WTC11 (cell line): Measurements from ENCODE around the gene ICOS.

Source experiments
- ATF3 ChIP-seq: sonication (generic); formaldehyde crosslinking; conservative IDR thresholded peaks from 2 replicates; pipeline ENCODE4 v1.8.1; 2022; ENCODE audit warnings: mild to moderate bottlenecking, missing genetic modification reagents
- CREB1 ChIP-seq: sonication (generic); formaldehyde crosslinking; IDR thresholded peaks from 2 replicates; pipeline ENCODE4 v1.8.0; 2023; ENCODE audit warnings: mild to moderate bottlenecking, missing genetic modification reagents
- CREM ChIP-seq: sonication (generic); formaldehyde crosslinking; IDR thresholded peaks from 2 replicates; pipeline ENCODE4 v1.8.1; 2022; ENCODE audit warnings: mild to moderate bottlenecking, missing genetic modification reagents, moderate library complexity
- CTCF ChIP-seq: fragments of 200-600 bp; IDR thresholded peaks from 2 replicates; pipeline ENCODE4 v1.8.0; 2022; ENCODE audit warnings: antibody characterized with exemption
- MAX ChIP-seq: sonication (generic); formaldehyde crosslinking; IDR thresholded peaks from 2 replicates; pipeline ENCODE4 v1.8.0; 2022; ENCODE audit warnings: mild to moderate bottlenecking, missing genetic modification reagents
- NR1H2 ChIP-seq: sonication (generic); formaldehyde crosslinking; IDR thresholded peaks from 2 replicates; pipeline ENCODE4 v1.9.0; 2021; ENCODE audit warnings: mild to moderate bottlenecking, moderate library complexity, missing genetic modification reagents
- SMAD3 ChIP-seq: sonication (generic); formaldehyde crosslinking; IDR thresholded peaks from 2 replicates; pipeline ENCODE4 v1.8.0; 2022; ENCODE audit warnings: missing genetic modification reagents, mild to moderate bottlenecking, borderline replicate concordance
- ZNF121 ChIP-seq: sonication (generic); formaldehyde crosslinking; IDR thresholded peaks from 2 replicates; pipeline ENCODE4 v1.8.0; 2023; ENCODE audit warnings: missing genetic modification reagents
- ZNF281 ChIP-seq: sonication (generic); formaldehyde crosslinking; IDR thresholded peaks from 2 replicates; pipeline ENCODE4 v1.8.0; 2023; ENCODE audit warnings: mild to moderate bottlenecking, missing genetic modification reagents
- TF ChIP-seq, protein P1 (sequence below): sonication (generic); formaldehyde crosslinking; IDR thresholded peaks from 2 replicates; pipeline ENCODE4 v1.8.1; 2023; ENCODE audit warnings: mild to moderate bottlenecking, missing genetic modification reagents, moderate library complexity

DNA sequence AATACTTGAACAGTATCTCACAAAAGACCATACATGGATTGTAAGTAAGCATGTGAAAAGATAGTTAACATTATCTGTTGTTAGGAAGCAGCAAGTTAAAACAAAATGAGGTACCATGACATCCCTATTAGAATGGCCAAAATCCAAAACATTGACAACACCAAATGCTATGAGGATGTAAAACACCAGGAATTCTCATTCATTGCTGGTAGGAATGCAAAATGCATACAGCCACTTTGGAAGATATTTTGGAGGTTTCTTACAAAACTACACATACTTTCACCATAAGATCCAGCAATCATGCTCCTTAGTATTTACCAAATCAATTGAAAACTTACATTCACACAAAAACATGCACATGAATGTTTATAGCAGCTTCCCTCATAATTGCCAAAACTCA lies 30.9 kb upstream of the ICOS start:
- TF ChIP-seq SMAD3 (CRISPR knock-in tag) (no peak), NR1H2 (CRISPR knock-in tag) (no peak), ZNF121 (CRISPR knock-in tag) (no peak), CTCF (no peak), CREM (CRISPR knock-in tag) (no peak), ATF3 (CRISPR knock-in tag) (no peak), ZNF281 (no peak), MAX (CRISPR knock-in tag) (no peak), CREB1 (no peak)
- TF ChIP-seq, protein P1, sequence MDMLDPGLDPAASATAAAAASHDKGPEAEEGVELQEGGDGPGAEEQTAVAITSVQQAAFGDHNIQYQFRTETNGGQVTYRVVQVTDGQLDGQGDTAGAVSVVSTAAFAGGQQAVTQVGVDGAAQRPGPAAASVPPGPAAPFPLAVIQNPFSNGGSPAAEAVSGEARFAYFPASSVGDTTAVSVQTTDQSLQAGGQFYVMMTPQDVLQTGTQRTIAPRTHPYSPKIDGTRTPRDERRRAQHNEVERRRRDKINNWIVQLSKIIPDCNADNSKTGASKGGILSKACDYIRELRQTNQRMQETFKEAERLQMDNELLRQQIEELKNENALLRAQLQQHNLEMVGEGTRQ (CRISPR knock-in tag), result no peak
